ENCODE measurements around the gene EPO.

Gene EPO

GRCh38 chr7:100720279-100720670, at the start of gene EPO:
EPO (plus strand) TSS chr7:100720468; CDS start chr7:100720981, 513 bp downstream.
- no peak for DNase-seq

GRCh38 chr7:100671353-100672327, 48.6 kb upstream of the EPO start:
- no peak for DNase-seq

GRCh38 chr7:100673302-100673941, 46.8 kb upstream of the EPO start, which contains the start of gene GNB2:
GNB2 (plus strand) TSS chr7:100673740; CDS start chr7:100676266, 2,526 bp downstream.
- peak; percentile 100 for DNase-seq

- no peak for DNase-seq
Measured at GRCh38 chr7:100673942-100674410, 46.3 kb upstream of the EPO start.

GRCh38 chr7:100674411-100675104, 45.7 kb upstream of the EPO start:
- DNase-seq = peak; percentile 74

- DNase-seq = no peak
Measured at GRCh38 chr7:100675105-100675451, 45.2 kb upstream of the EPO start.

- DNase-seq = peak; percentile 78
Measured at GRCh38 chr7:100675581-100676350, 44.5 kb upstream of the EPO start.

- DNase-seq = no peak
Measured at GRCh38 chr7:100676501-100677306, 43.6 kb upstream of the EPO start.

GRCh38 chr7:100677308-100678267, 42.7 kb upstream of the EPO start:
- DNase-seq = no peak

- DNase-seq = no peak
Measured at GRCh38 chr7:100678291-100678984, 41.8 kb upstream of the EPO start.

- no peak for DNase-seq
Measured at GRCh38 chr7:100679129-100679926, 40.9 kb upstream of the EPO start.

- no peak for DNase-seq
Measured at GRCh38 chr7:100679927-100680575, 40.2 kb upstream of the EPO start.

- DNase-seq = no peak
Measured at GRCh38 chr7:100680576-100681271, 39.5 kb upstream of the EPO start.

- no peak for DNase-seq
Measured at GRCh38 chr7:100681491-100682227, 38.6 kb upstream of the EPO start.

- DNase-seq = no peak
Measured at GRCh38 chr7:100682228-100682741, 38.0 kb upstream of the EPO start.

GRCh38 chr7:100682991-100683658, 37.1 kb upstream of the EPO start:
- no peak for DNase-seq
